Heart left ventricle (tissue), 13 donors: ENCODE results near the gene RAD51B.

Source experiments
- POLR2A ChIP-seq, 2 donors: fragments of 450-650 bp; IDR thresholded peaks; one replicate each; pipeline ENCODE4 v1.6.1; 2017; ENCODE audit warnings: antibody characterized with exemption in 2 of 2, mild to moderate bottlenecking in 2 of 2, moderate library complexity in 2 of 2
- TF ChIP-seq, protein P1 (sequence below), 12 donors: fragments of 200-600 bp; sonication (generic) in 4 of 12; IDR thresholded peaks; one replicate each; pipeline versions ENCODE4 v1.5.0 to v1.8.0; 2018 to 2022; ENCODE audit warnings: antibody characterized with exemption in 12 of 12, mild to moderate bottlenecking in 5 of 12
- donor health status: ischemic (EF 13 %, LVEDD 7.1; RV severe dilation, severe dysfunction).
- donor health status: DM: no; HTN: yes; CAD: no.
- donor health status: DM: no; HTN: no; CAD: no.
- donor health status: ischemic (EF 25% LVEDD 6.9; RV normal size, moderate dysfunction).
- donor health status: ischemic (EF 25% LVEDD 5.7; RV mildly dilated, moderate dysfunction).
- donor health status: ischemic (EF 35%, LVEDD 5.7; RV mildly dilated, moderate dysfunction).
- donor health status: nonischemic (EF 11% LVEDD 7.7; RV severe dilation, severe dysfunction).
- donor health status: DM: yes; HTN: yes; CAD: no.
- donor health status: PGD.
- donor health status: ischemic (EF 29% LVEDD 5.4; RV normal size, mild dysfunction).
- donor health status: nonischemic (EF 23%, LVEDD 6.1; RV moderate dilation, normal function).

DNA sequence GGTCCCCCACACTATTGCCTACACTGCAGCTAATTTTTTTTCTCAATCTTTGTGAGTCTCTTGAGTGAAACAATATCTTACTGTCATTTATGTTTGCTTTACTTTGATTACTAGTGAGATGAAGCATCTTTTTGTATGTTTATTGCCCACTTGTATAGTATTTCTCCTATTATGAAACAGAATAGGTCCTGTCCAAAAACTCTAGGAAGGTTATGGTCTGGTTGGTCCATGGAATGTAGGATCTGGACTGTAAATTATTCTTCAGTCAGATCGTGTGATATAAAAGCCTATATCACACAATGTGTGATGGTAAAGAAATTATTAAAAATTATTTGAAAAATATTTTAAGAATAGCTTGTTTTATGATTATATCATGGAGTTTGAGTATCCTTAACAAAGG, 538.9 kb downstream of the RAD51B start:
- TF ChIP-seq, protein P1, sequence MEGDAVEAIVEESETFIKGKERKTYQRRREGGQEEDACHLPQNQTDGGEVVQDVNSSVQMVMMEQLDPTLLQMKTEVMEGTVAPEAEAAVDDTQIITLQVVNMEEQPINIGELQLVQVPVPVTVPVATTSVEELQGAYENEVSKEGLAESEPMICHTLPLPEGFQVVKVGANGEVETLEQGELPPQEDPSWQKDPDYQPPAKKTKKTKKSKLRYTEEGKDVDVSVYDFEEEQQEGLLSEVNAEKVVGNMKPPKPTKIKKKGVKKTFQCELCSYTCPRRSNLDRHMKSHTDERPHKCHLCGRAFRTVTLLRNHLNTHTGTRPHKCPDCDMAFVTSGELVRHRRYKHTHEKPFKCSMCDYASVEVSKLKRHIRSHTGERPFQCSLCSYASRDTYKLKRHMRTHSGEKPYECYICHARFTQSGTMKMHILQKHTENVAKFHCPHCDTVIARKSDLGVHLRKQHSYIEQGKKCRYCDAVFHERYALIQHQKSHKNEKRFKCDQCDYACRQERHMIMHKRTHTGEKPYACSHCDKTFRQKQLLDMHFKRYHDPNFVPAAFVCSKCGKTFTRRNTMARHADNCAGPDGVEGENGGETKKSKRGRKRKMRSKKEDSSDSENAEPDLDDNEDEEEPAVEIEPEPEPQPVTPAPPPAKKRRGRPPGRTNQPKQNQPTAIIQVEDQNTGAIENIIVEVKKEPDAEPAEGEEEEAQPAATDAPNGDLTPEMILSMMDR (IDR thresholded peaks at IDR 0.05): no peak
- no peak for TF ChIP-seq POLR2A (IDR thresholded peaks at IDR 0.05)
